ENCODE data around the gene LDLRAD2.

LDLRAD2 gene

GRCh38 chr1:21847223-21848205 lies 35.4 kb downstream of the LDLRAD2 start:
- TF ChIP-seq POLR2AphosphoS5 (IDR thresholded peaks at IDR 0.05; ENCODE audit: low read depth): no peak
- TF ChIP-seq GABPA (IDR thresholded peaks at IDR 0.05; ENCODE audit: low read depth): no peak
- TF ChIP-seq SPI1 (IDR thresholded peaks at IDR 0.05; ENCODE audit: borderline replicate concordance, low read depth): no peak
- TF ChIP-seq REST (IDR thresholded peaks at IDR 0.05; ENCODE audit: insufficient replicate concordance, low read depth): no peak
- no peak for TF ChIP-seq CTCF (IDR thresholded peaks at IDR 0.05; ENCODE audit: insufficient read depth, low read length)
- Histone ChIP-seq H3K27ac (replicated peaks) (no peak overlapping the region), H3K4me3 (replicated peaks; ENCODE audit: insufficient read depth, low read length) (no peak overlapping the region), H3K27me3 (ENCODE audit: insufficient read depth, poor library complexity, severe bottlenecking) (no peaks in the 10 kb centered on the region)
- DNase-seq (ENCODE audit: low read depth in 1 of 2, low spot score in 1 of 2): no peak

- no peaks in the 10 kb centered on the region for H3K27me3 ChIP-seq (ENCODE audit: insufficient read depth, poor library complexity, severe bottlenecking)
These were observed 36.6 kb downstream of the LDLRAD2 start for GRCh38 chr1:21848524-21849174.

GRCh38 chr1:21849909-21850576 lies 38.0 kb downstream of the LDLRAD2 start:
- DNase-seq (ENCODE audit: low read depth in 1 of 2, low spot score in 1 of 2): no peak
- H3K27me3 ChIP-seq (ENCODE audit: insufficient read depth, poor library complexity, severe bottlenecking): no peaks in the 10 kb centered on the region
- H3K4me3 ChIP-seq (replicated peaks; ENCODE audit: insufficient read depth, low read length): no peak overlapping the region
- no peak for TF ChIP-seq REST (IDR thresholded peaks at IDR 0.05; ENCODE audit: insufficient replicate concordance, low read depth)
- TF ChIP-seq CTCF (IDR thresholded peaks at IDR 0.05; ENCODE audit: insufficient read depth, low read length): no peak
- no peak for TF ChIP-seq GABPA (IDR thresholded peaks at IDR 0.05; ENCODE audit: low read depth)
- TF ChIP-seq SPI1 (IDR thresholded peaks at IDR 0.05; ENCODE audit: borderline replicate concordance, low read depth): no peak
- no peak for TF ChIP-seq POLR2AphosphoS5 (IDR thresholded peaks at IDR 0.05; ENCODE audit: low read depth)
- no peak overlapping the region for H3K27ac ChIP-seq (replicated peaks)

More at GRCh38 chr1:21848524-21849174, 36.6 kb downstream of the LDLRAD2 start:
- DNase-seq (ENCODE audit: low read depth in 1 of 2, low spot score in 1 of 2): no peak
- H3K27ac ChIP-seq (replicated peaks): no peak overlapping the region
- no peak overlapping the region for H3K4me3 ChIP-seq (replicated peaks; ENCODE audit: insufficient read depth, low read length)
- no peak for TF ChIP-seq SPI1 (IDR thresholded peaks at IDR 0.05; ENCODE audit: borderline replicate concordance, low read depth)
